ENCODE results near the gene ELL2. TPM values are rescaled to one million over a fixed set of nuclear protein-coding genes. Genes with fewer than 3 reads are reported as not detected.

The ELL2 gene
- total RNA-seq, 2 donors from 2014 or later = 80.0 to 104 TPM

- H3K27me3 ChIP-seq (replicated peaks; ENCODE audit: insufficient read depth) = no peaks in the 10 kb centered on the region
- H3K36me3 ChIP-seq = no peaks in the 10 kb centered on the region
- TF ChIP-seq POLR2AphosphoS5 (IDR thresholded peaks at IDR 0.05) = no peak
- H3K9me3 ChIP-seq = no peaks in the 10 kb centered on the region
- DNase-seq (ENCODE audit: low spot score) = no peak
- no peak overlapping the region for H3K4me3 ChIP-seq
- WGBS = 83% methylated on average over 2 of the region's 2 CpGs
- H3K4me1 ChIP-seq (replicated peaks) = peaks cover 5% of the 10 kb centered on the region
- intact Hi-C loops (cut with DNase I) = no loop called here
- no peak overlapping the region for H3K27ac ChIP-seq
These were observed 37.6 kb downstream of the ELL2 start for GRCh38 chr5:95923918-95924544.

- H3K4me1 ChIP-seq (replicated peaks) = peaks cover 5% of the 10 kb centered on the region
- TF ChIP-seq POLR2AphosphoS5 (IDR thresholded peaks at IDR 0.05) (no peak), POLR2A (IDR thresholded peaks at IDR 0.05) (no peak), CTCF (IDR thresholded peaks at IDR 0.05) (no peak)
- no peak for DNase-seq (ENCODE audit: low spot score)
- no peaks in the 10 kb centered on the region for H3K9me3 ChIP-seq
- H3K4me3 ChIP-seq = no peak overlapping the region
- intact Hi-C loops (cut with DNase I) = no loop called here
- H3K27me3 ChIP-seq (replicated peaks; ENCODE audit: insufficient read depth) = no peaks in the 10 kb centered on the region
- no peak overlapping the region for H3K27ac ChIP-seq
- WGBS = 96% methylated on average over 3 of the region's 3 CpGs
- H3K36me3 ChIP-seq = no peaks in the 10 kb centered on the region
These were observed 38.9 kb downstream of the ELL2 start for GRCh38 chr5:95922798-95923197.

GRCh38 chr5:95921501-95921900, 40.1 kb downstream of the ELL2 start:
- TF ChIP-seq CTCF (IDR thresholded peaks at IDR 0.05) (no peak), POLR2AphosphoS5 (IDR thresholded peaks at IDR 0.05) (no peak), POLR2A (IDR thresholded peaks at IDR 0.05) (no peak)
- peaks cover 5% of the 10 kb centered on the region for H3K4me1 ChIP-seq (replicated peaks)
- WGBS = 96% methylated on average over 3 of the region's 3 CpGs

GRCh38 chr5:95920822-95921221, 40.8 kb downstream of the ELL2 start:
- no peak for TF ChIP-seq POLR2A (IDR thresholded peaks at IDR 0.05)
- TF ChIP-seq CTCF (IDR thresholded peaks at IDR 0.05) = no peak
- no peak for TF ChIP-seq POLR2AphosphoS5 (IDR thresholded peaks at IDR 0.05)
- no peak for DNase-seq (ENCODE audit: low spot score)
- H3K4me1 ChIP-seq (replicated peaks) = peaks cover 5% of the 10 kb centered on the region
- H3K27me3 ChIP-seq (replicated peaks; ENCODE audit: insufficient read depth) = no peaks in the 10 kb centered on the region
- H3K27ac ChIP-seq = no peak overlapping the region
- H3K9me3 ChIP-seq = no peaks in the 10 kb centered on the region
- intact Hi-C loops (cut with DNase I) = no loop called here
- WGBS = 96% methylated on average over 1 of the region's 1 CpG
- no peaks in the 10 kb centered on the region for H3K36me3 ChIP-seq
- H3K4me3 ChIP-seq = no peak overlapping the region

More at GRCh38 chr5:95921501-95921900, 40.1 kb downstream of the ELL2 start:
- intact Hi-C loops (cut with DNase I) = no loop called here
- Histone ChIP-seq H3K27me3 (replicated peaks; ENCODE audit: insufficient read depth) (no peaks in the 10 kb centered on the region), H3K27ac (no peak overlapping the region), H3K4me3 (no peak overlapping the region), H3K36me3 (no peaks in the 10 kb centered on the region), H3K9me3 (no peaks in the 10 kb centered on the region)
- DNase-seq (ENCODE audit: low spot score) = no peak

GRCh38 chr5:95919658-95920057, 42.0 kb downstream of the ELL2 start:
- no peak for DNase-seq (ENCODE audit: low spot score)
- no peaks in the 10 kb centered on the region for H3K4me1 ChIP-seq (replicated peaks)
- no peak overlapping the region for H3K4me3 ChIP-seq
- no peaks in the 10 kb centered on the region for H3K36me3 ChIP-seq
- intact Hi-C loops (cut with DNase I) = no loop called here
- TF ChIP-seq POLR2A (IDR thresholded peaks at IDR 0.05) = no peak
- no peak for TF ChIP-seq CTCF (IDR thresholded peaks at IDR 0.05)
- TF ChIP-seq POLR2AphosphoS5 (IDR thresholded peaks at IDR 0.05) = no peak
- no peaks in the 10 kb centered on the region for H3K27me3 ChIP-seq (replicated peaks; ENCODE audit: insufficient read depth)
- H3K27ac ChIP-seq = no peak overlapping the region
- no peaks in the 10 kb centered on the region for H3K9me3 ChIP-seq
- 86% methylated on average over 2 of the region's 2 CpGs for WGBS

Data from prostate gland (tissue), 2 donors.